GM10266 (cell line): Measurements from ENCODE around the gene RHBDL1.
A peak's percentile ranks its signal among the peaks of the same experiment; 100 is the strongest.

ENCODE experiments used
- DNase-seq: peaks from one replicate; pipeline ENCODE4 v3.0.0; 2012; ENCODE audit errors: extremely low spot score
- CTCF ChIP-seq: IDR thresholded peaks from 2 replicates; pipeline ENCODE4 v1.5.1; 2012; ENCODE audit warnings: mild to moderate bottlenecking, low read depth; ENCODE audit not compliant: control insufficient read depth, insufficient read depth; ENCODE audit errors: missing control alignments

The RHBDL1 gene

GRCh38 chr16:708019-708418 lies 32.5 kb downstream of the RHBDL1 start:
- no peak for TF ChIP-seq CTCF
- no peak for DNase-seq

- TF ChIP-seq CTCF = no peak
- no peak for DNase-seq
Observed at GRCh38 chr16:708959-709358, 33.5 kb downstream of the RHBDL1 start.

DNA sequence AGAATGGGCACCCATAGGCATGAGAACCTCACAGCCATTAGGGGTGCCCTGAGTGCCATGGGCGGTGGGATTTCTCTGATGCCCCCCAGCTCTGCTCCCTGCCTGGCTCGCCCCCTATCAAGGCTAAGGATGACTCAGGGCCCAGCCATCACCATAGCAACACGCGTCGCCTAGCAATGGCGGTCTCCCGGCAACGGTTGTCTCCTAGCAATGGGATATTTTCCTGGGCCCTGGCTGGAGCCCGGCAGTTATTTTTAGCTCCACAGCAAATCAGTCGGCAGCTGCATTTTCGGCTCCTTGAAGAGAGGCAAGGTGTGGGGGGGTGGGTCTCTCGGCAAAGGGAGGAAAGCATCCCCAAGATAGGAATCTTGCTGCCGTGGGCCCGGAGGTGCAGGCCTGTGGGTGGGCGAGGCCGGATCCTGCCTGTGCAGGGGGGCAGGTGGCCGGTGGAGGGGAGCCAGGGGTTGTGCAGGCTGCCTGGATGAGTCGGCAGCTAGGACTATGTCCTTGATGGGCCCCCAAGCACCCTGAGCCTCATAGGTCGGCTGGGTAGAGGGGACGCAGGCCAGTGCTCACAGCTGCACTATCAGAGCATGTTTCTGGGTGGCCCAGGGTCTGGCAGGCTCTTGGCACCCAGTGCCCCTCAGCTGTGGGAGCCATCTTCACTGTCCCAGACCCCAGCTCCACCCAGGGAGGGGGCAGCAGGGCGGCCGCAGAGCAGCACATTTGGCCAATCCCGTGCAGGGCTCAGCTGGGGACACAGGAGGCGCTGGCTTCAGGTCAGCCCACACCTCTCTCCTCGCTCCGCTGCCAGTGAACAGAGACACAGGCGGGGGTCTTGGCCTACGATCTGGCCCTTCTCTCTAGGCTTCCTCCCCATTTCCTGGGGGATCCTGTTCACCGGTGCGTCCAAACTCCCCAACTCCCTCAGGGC lies 34.4 kb downstream of the RHBDL1 start:
- TF ChIP-seq CTCF = no peak
- no peak for DNase-seq

- no peak for DNase-seq
- TF ChIP-seq CTCF = no peak
Observed at GRCh38 chr16:710500-711075, 35.1 kb downstream of the RHBDL1 start.

DNA sequence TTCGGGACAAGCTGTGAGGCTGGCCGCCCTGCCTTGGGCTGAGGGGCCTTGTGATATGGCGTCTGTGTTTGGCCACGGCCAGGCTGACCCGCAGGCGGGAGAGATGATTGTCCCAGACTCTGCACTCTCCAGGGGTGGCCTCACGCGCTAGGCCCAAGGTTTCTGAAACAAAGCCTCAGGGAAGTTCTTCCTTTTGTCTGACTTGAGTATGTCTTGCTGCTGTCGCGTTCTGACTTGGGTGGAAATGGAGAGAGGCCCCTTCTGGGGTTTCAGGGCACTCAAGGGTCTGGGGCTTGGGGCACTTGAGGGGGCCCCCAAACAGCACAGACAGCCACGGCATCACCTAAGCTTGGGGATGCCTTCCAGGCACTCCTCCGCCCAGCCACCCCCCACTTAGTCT lies 35.6 kb downstream of the RHBDL1 start:
- TF ChIP-seq CTCF = no peak
- DNase-seq = no peak

DNA sequence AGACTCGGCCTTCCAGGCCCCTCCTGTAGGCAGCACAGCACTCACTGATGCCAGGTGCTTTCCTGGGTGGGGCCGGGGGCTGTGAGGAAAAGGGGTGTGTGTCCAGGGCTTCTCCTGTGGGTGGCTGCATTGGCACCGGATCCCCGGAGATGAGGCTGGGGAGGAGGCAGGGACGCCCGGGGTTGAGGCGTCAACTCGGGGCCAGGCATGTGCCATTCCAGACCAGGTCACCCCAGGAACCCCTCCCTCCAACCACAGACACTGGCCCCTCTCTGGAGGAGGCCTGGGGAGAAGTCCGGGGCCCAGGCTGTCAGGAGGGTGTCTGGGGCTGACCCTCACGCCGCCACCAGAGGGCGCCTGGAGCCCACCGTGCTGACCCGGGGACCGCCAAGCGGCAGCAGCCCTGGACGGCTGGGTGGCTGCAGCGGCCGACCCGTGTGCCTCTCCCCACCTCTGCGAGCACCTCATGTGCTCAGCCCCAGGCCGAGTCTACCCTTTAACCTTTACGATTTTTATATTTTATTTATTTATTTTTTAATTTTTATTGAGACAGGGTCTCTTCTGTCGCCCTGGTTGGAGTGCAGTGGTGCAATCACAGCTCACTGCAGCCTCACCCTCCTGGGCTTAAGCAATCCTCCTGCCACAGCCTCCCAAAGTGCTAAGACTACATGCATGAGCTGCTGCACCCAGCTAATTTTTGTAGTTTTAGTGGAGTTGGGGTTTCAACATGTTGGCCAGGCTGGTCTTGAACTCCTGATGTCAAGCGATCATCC lies 36.3 kb downstream of the RHBDL1 start:
- peak; percentile 95 for DNase-seq
- TF ChIP-seq CTCF = peak; percentile 95
